ENCODE measurements around the gene VWA5B2. TPM values are rescaled to one million over a fixed set of nuclear protein-coding genes. Genes with fewer than 3 reads are reported as not detected.

VWA5B2 gene
- total and polyA plus RNA-seq, 2 of the 4 experiments (the other 2 are of a cell fraction), result not detected

DNA sequence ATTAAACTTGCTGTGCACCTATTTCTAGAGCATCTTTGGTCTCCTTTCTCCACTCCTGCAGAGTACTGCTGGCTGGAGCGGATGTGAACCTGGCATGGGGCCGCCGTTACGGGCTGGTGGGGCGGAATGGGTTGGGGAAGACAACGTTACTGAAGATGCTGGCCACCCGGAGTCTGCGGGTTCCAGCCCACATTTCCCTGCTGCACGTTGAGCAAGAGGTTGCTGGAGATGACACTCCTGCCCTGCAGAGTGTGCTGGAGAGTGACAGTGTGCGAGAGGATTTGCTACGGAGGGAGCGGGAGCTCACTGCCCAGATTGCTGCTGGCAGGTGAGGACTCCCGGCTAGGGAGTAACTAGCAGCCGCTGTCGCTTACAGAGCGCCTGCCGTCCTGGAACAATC lies 41.3 kb upstream of the VWA5B2 start:
- TF ChIP-seq BHLHE40 (IDR thresholded peaks at IDR 0.05; ENCODE audit: low read depth, low read length) (no peak), RCOR1 (IDR thresholded peaks at IDR 0.05; ENCODE audit: insufficient replicate concordance, low read length) (no peak), SMC3 (IDR thresholded peaks at IDR 0.05; ENCODE audit: low read depth, low read length) (no peak), MAZ (IDR thresholded peaks at IDR 0.05; ENCODE audit: borderline replicate concordance, low read depth, low read length) (no peak), CHD1 (IDR thresholded peaks at IDR 0.05; ENCODE audit: low read depth, low read length) (no peak), RFX5 (IDR thresholded peaks at IDR 0.05; ENCODE audit: low read depth, low read length) (no peak), MAFK (IDR thresholded peaks at IDR 0.05; ENCODE audit: low read depth, low read length) (no peak), MXI1 (IDR thresholded peaks at IDR 0.05; ENCODE audit: borderline replicate concordance, low read depth, low read length) (no peak)
- TF ChIP-seq, protein P1, sequence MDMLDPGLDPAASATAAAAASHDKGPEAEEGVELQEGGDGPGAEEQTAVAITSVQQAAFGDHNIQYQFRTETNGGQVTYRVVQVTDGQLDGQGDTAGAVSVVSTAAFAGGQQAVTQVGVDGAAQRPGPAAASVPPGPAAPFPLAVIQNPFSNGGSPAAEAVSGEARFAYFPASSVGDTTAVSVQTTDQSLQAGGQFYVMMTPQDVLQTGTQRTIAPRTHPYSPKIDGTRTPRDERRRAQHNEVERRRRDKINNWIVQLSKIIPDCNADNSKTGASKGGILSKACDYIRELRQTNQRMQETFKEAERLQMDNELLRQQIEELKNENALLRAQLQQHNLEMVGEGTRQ (IDR thresholded peaks at IDR 0.05; ENCODE audit: low read depth, low read length), result no peak
- intact Hi-C loops (cut with micrococcal nuclease), result no loop called here
- Histone ChIP-seq H2AK9ac (replicated peaks; ENCODE audit: low read depth, low read length, poor library complexity) (no peak overlapping the region), H4K20me1 (ENCODE audit: insufficient read depth, low read length) (peaks cover 19% of the 10 kb centered on the region; the same call in 1 of the 2 replicates), H3K36me3 (ENCODE audit: control insufficient read depth, insufficient read depth, low read length) (peaks cover 60% of the 10 kb centered on the region), H3K27me3 (ENCODE audit: control insufficient read depth, insufficient read depth, low read length) (no peaks in the 10 kb centered on the region), H2BK5ac (ENCODE audit: low read depth, low read length, poor library complexity, severe bottlenecking) (no peak overlapping the region), H3K14ac (replicated peaks; ENCODE audit: low read depth, low read length) (no peak overlapping the region), H4K91ac (ENCODE audit: insufficient read depth, low read depth, low read length) (no peak overlapping the region), H3K4ac (ENCODE audit: low read depth, low read length) (no peak overlapping the region), H3K9me1 (ENCODE audit: insufficient read depth, low read length) (0 out of 2 replicates have a peak, but pooled peaks cover 8% of the 10 kb centered on the region), H2AK5ac (ENCODE audit: low read depth, low read length) (no peak overlapping the region), H3K79me1 (ENCODE audit: low read depth in 1 of 2, low read length in 2 of 2) (peaks cover 30 to 44% of the 10 kb centered on the region in 2 experiments), H2BK20ac (ENCODE audit: low read depth, low read length) (no peak overlapping the region), H3K18ac (ENCODE audit: low read depth, low read length) (no peak overlapping the region), H3K4me2 (ENCODE audit: low read depth, low read length) (no peak overlapping the region), H3K9ac (ENCODE audit: low read depth, low read length) (no peak overlapping the region), H3K56ac (ENCODE audit: extremely low read depth, insufficient read depth, low read length) (no peak overlapping the region), H2BK120ac (ENCODE audit: low read depth, low read length) (no peak overlapping the region), H3K23ac (ENCODE audit: low read depth, low read length) (no peak overlapping the region), H4K5ac (ENCODE audit: low read depth, low read length) (no peak overlapping the region), H3K4me3 (ENCODE audit: insufficient read depth, low read depth, low read length) (no peak overlapping the region), H2BK15ac (ENCODE audit: low read depth, low read length) (no peak overlapping the region), H3K9me3 (ENCODE audit: control insufficient read depth, insufficient read depth, low read length) (no peaks in the 10 kb centered on the region), H2AFZ (replicated peaks; ENCODE audit: low read length, poor library complexity) (no peak overlapping the region), H4K8ac (ENCODE audit: low read depth in 2 of 2, low read length in 2 of 2) (no peak overlapping the region), H3K4me1 (ENCODE audit: control insufficient read depth, insufficient read depth, low read length) (peaks cover 3% of the 10 kb centered on the region; the same call in 1 of the 2 replicates), H3K27ac (ENCODE audit: insufficient read depth, low read length) (no peak overlapping the region)
- CTCF ChIA-PET, result no interaction called here
- in situ Hi-C loops (cut with MboI; ENCODE audit: low sequenced_read_pairs), result no loop called here
- WGBS, 2 experiments (ENCODE audit: extremely low coverage in 2 of 2, insufficient read length in 1 of 2), result 86% methylated on average over 8 of the region's 17 CpGs; no CpG with 5 or more reads in 1 of the 2 experiments
- DNase-seq (no peak), ATAC-seq (ENCODE audit: low read depth) (no peak)
- BruUV-seq (replicated peaks), result TSS peak; percentile 8
- dilution Hi-C loops (cut with HindIII; ENCODE audit: low sequenced_read_pairs, unreplicated experiment), result no loop called here
- POLR2A ChIA-PET (ENCODE audit: unreplicated experiment), result no interaction called here
